Ramos (cell line): ENCODE results near the gene SHB.
"Not testable (repeated sequence)": the region's sequence is repeated elsewhere in the genome, so short reads cannot be mapped to it uniquely, and the experiment has no call there.

Source experiments
- in situ Hi-C: fragments of 300-500 bp; cut with MboI; formaldehyde crosslinking; loops from one replicate; pipeline ENCODE4 v1.14.3; 2022; ENCODE audit warnings: low sequenced_read_pairs; ENCODE audit not compliant: unreplicated experiment

SHB gene

GRCh38 chr9:37899041-37899440 is 170.0 kb downstream of the SHB start:
- in situ Hi-C loops = no loop called here

GRCh38 chr9:37897665-37898064 is 171.4 kb downstream of the SHB start:
- in situ Hi-C loops = no loop called here

- in situ Hi-C loops = no loop called here
These were observed 177.0 kb downstream of the SHB start for GRCh38 chr9:37892063-37892462.

- in situ Hi-C loops = not testable (repeated sequence)
These were observed 178.0 kb downstream of the SHB start for GRCh38 chr9:37891042-37891441.

GRCh38 chr9:37889536-37889935 is 179.5 kb downstream of the SHB start:
- in situ Hi-C loops = no loop called here

- in situ Hi-C loops = not testable (repeated sequence)
These were observed 180.9 kb downstream of the SHB start for GRCh38 chr9:37887977-37888583.

- in situ Hi-C loops = no loop called here
These were observed 188.0 kb downstream of the SHB start for GRCh38 chr9:37880916-37881479.

- in situ Hi-C loops = no loop called here
These were observed 192.7 kb downstream of the SHB start for GRCh38 chr9:37876376-37876775.

- in situ Hi-C loops = no loop called here
These were observed 195.1 kb downstream of the SHB start for GRCh38 chr9:37873955-37874354.

- in situ Hi-C loops = no loop called here
These were observed 198.2 kb downstream of the SHB start for GRCh38 chr9:37870799-37871176.

- in situ Hi-C loops = no loop called here
These were observed 198.8 kb downstream of the SHB start for GRCh38 chr9:37870081-37870798.
